GM19240 (cell line): ENCODE data around the gene AP1G2.

Experiments
- DNase-seq: peaks from one replicate; pipeline ENCODE4 v3.0.0; 2011; ENCODE audit warnings: low spot score; ENCODE audit not compliant: insufficient read length

The AP1G2 gene

GRCh38 chr14:23570806-23571483 lies 3.4 kb upstream of the AP1G2 start:
- DNase-seq: no peak

- DNase-seq: no peak
Observed at GRCh38 chr14:23569443-23570151, 2.0 kb upstream of the AP1G2 start.

GRCh38 chr14:23568600-23569331 lies 1.2 kb upstream of the AP1G2 start:
- no peak for DNase-seq

- DNase-seq: no peak
Observed at GRCh38 chr14:23568021-23568599, 519 bp upstream of the AP1G2 start.

- DNase-seq: no peak
Observed at GRCh38 chr14:23566778-23567185, 809 bp downstream of the AP1G2 start.

GRCh38 chr14:23566112-23566777 lies 1.3 kb downstream of the AP1G2 start:
- no peak for DNase-seq

- DNase-seq: no peak
Observed at GRCh38 chr14:23565626-23566025, 2.0 kb downstream of the AP1G2 start.

GRCh38 chr14:23564876-23565275 lies 2.7 kb downstream of the AP1G2 start:
- no peak for DNase-seq

- no peak for DNase-seq
Observed at GRCh38 chr14:23564181-23564812, 3.3 kb downstream of the AP1G2 start.

- DNase-seq: no peak
Observed at GRCh38 chr14:23563473-23564180, 4.0 kb downstream of the AP1G2 start.

GRCh38 chr14:23562822-23563472 lies 4.6 kb downstream of the AP1G2 start:
- DNase-seq: no peak

GRCh38 chr14:23561873-23562821 lies 5.4 kb downstream of the AP1G2 start:
- no peak for DNase-seq

- no peak for DNase-seq
Observed at GRCh38 chr14:23561259-23561658, 6.3 kb downstream of the AP1G2 start.

GRCh38 chr14:23559926-23560520 lies 7.6 kb downstream of the AP1G2 start:
- DNase-seq: no peak

GRCh38 chr14:23559010-23559925 lies 8.3 kb downstream of the AP1G2 start:
- DNase-seq: no peak

- DNase-seq: no peak
Observed at GRCh38 chr14:23558346-23559009, 9.1 kb downstream of the AP1G2 start.

- DNase-seq: no peak
Observed at GRCh38 chr14:23557946-23558345, 9.6 kb downstream of the AP1G2 start.
